HUES48 (cell line): Measurements from ENCODE around the gene SERPINA6.

Experiments
- H3K27ac ChIP-seq: one replicate; pipeline ENCODE4 v1.7.0; 2013; ENCODE audit warnings: low read depth, low read length, inconsistent platforms
- H3K27me3 ChIP-seq: 2 replicates; pipeline ENCODE4 v1.6.1; 2013; ENCODE audit warnings: mild to moderate bottlenecking, low read length; ENCODE audit not compliant: control insufficient read depth, insufficient read depth
- H3K36me3 ChIP-seq: 2 replicates; pipeline ENCODE4 v1.6.1; 2013; ENCODE audit warnings: low read length; ENCODE audit not compliant: control insufficient read depth, insufficient read depth
- H3K4me1 ChIP-seq: 2 replicates; pipeline ENCODE4 v1.6.1; 2013; ENCODE audit warnings: mild to moderate bottlenecking, low read length; ENCODE audit not compliant: control insufficient read depth, insufficient read depth
- H3K4me3 ChIP-seq: 2 replicates; pipeline ENCODE4 v1.5.1; 2013; ENCODE audit warnings: mild to moderate bottlenecking, low read depth, low read length
- H3K9ac ChIP-seq: 2 replicates; pipeline ENCODE4 v1.6.1; 2013; ENCODE audit warnings: mild to moderate bottlenecking, low read depth, low read length, moderate library complexity
- H3K9me3 ChIP-seq: 2 replicates; pipeline ENCODE4 v1.6.1; 2013; ENCODE audit warnings: low read length; ENCODE audit not compliant: control insufficient read depth, insufficient read depth

SERPINA6 gene

DNA sequence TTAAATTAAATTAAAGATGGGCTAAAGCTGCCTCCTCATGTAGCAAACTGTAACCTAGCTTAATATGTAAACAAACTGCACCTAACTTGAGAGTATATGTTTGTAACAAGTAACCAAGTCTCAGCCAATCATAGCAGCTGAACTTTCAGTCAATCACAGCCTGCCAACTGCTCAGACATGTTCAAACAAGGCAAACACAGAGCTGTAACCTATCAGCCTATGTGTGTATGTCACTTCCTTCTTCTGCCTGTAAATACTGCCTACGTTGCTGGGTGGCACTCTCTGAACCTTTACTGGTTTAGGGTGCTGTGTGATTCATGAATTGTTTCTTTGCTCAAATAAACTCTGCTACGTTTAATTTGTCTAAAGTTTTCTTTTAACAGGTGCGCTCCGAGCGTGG, 2.9 kb downstream of the SERPINA6 start:
- H3K9ac ChIP-seq = no peak overlapping the region
- no peaks in the 10 kb centered on the region for H3K4me1 ChIP-seq
- no peak overlapping the region for H3K27ac ChIP-seq
- H3K9me3 ChIP-seq = no peaks in the 10 kb centered on the region
- H3K4me3 ChIP-seq = no peak overlapping the region
- no peaks in the 10 kb centered on the region for H3K27me3 ChIP-seq
- no peaks in the 10 kb centered on the region for H3K36me3 ChIP-seq

DNA sequence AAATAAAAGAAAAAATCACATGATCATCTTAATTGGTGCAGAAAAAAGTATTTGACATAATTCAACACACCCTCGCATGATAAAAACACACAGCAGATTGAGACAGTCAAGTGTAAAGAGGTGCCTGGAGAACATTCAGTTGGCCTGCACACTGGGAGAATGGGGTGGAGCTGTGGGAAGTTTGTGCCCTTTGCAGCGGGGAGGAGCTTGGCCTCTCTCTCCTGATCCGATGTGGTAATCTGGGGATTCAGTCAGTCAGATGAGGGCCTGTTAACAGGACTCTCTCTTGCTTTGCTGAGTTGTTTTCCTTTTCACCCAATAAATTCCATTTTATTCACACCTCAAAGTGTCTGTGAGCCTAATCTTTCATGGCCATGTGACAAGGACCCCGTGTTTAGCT, 5.9 kb downstream of the SERPINA6 start:
- H3K36me3 ChIP-seq = no peaks in the 10 kb centered on the region
- H3K27me3 ChIP-seq = no peaks in the 10 kb centered on the region
- no peak overlapping the region for H3K4me3 ChIP-seq
- no peak overlapping the region for H3K27ac ChIP-seq
- no peaks in the 10 kb centered on the region for H3K4me1 ChIP-seq
- H3K9ac ChIP-seq = no peak overlapping the region
- H3K9me3 ChIP-seq = no peaks in the 10 kb centered on the region

DNA sequence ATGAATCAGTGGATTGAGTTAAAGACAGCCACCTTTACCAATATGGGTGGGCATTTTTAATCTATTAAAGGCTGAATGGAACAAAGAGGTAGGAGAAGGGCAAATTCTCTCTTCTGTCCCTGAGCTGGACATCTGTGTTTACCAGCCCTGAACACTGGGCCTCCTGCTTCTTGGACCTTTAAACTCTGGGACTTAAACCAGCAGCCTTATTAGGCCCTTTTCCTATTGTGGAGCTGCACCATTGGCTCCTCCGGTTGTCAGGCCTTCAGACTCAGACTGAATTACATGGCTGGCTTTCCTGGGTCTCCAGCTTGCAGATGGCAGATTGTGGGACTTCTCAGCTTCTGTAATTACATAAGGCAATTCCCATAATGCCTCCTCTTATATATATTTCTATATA, 6.4 kb downstream of the SERPINA6 start:
- H3K9ac ChIP-seq = no peak overlapping the region
- H3K36me3 ChIP-seq = no peaks in the 10 kb centered on the region
- H3K4me1 ChIP-seq = no peaks in the 10 kb centered on the region
- no peak overlapping the region for H3K27ac ChIP-seq
- H3K4me3 ChIP-seq = no peak overlapping the region
- H3K9me3 ChIP-seq = no peaks in the 10 kb centered on the region
- H3K27me3 ChIP-seq = no peaks in the 10 kb centered on the region

DNA sequence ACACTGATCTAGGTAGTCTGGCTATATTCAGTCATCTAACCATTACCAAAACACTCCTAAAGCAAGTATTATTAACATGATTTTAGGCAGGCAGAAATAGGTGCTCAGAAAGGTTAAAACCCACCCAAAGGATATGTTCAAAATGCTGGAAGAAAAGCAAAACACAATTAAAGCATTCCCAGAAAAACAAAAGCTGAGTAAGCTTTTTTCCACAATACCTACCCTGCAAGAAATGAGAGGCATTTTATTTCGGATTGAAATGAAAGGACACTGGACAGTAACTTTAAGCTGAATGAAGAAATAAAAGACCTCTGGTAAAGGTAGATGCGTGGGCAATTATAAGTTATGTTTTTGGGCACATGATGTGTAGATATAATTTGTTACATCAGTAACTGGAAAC, 8.2 kb downstream of the SERPINA6 start:
- Histone ChIP-seq H3K4me1 (no peaks in the 10 kb centered on the region), H3K9ac (no peak overlapping the region), H3K36me3 (no peaks in the 10 kb centered on the region), H3K27me3 (no peaks in the 10 kb centered on the region), H3K27ac (no peak overlapping the region), H3K4me3 (no peak overlapping the region), H3K9me3 (no peaks in the 10 kb centered on the region)

DNA sequence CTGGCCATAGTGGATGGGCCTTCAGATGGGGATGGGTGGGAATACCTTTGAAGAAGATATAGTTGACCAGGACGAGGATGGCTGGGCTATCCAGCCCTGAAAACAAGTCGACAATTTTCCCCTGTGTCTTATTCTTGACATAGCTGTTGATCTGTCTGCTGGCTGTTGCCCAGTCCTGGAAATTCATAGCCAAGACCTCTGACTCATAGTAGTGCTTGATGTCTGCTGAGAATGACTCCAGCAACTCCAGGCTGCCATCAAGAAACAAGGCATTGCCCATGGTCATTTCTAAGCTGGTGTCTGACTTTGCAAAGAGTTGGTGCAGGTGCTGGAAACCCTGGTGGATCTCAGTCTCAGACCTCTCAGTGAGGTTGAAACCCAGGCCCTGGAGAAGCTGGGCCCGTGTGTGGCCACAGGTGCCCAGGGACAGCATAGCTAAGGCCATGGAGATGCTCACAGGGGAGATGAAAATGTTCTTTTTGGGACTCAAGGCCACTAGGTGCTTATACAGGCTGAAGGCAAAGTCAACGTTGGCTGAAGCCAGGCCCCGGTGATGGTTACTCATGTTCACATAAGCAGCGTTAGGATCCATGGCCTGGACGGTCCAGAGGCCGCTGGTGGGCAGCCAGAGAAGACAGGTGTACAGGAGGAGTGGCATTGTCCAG, 9.0 kb downstream of the SERPINA6 start:
- Histone ChIP-seq H3K27ac (no peak overlapping the region), H3K36me3 (no peaks in the 10 kb centered on the region)

DNA sequence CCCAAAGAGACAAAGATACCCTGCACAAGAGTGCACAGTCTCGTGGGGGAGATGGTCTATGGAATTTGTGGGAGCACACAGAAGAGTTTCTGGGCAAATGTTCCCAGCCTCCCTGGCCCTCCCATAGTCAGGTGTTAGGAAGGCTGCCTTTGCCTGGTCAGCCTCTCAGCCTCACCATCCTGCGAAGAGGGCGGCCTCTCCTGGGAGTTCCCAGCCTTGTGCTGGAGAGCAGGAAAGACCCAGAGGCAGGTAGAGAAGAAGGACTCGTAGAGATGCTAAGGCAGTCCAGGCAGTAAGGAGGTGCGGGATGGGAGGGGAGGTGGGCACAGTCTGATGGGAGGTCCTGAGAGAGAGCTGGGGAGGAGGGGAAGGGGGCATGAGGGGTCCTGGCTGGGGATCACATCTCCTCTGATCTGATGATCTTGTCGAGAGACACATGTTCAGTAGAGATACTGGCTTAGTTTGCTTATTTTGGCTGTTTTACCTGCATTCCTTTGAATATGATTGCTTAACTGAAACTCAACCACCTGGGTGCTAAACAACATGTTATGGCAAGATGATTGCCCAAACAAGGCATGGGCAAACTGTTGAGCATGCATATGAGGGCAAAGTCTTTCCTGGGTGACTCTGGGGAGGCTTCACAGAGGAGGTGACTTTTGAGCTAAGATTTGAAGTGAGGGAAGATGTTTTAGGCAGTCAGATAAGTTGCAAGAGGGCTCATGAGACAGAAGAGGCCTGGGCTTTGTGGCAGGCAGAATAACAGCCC, 10.5 kb downstream of the SERPINA6 start:
- peaks cover 5% of the 10 kb centered on the region for H3K9me3 ChIP-seq
- H3K4me1 ChIP-seq = no peaks in the 10 kb centered on the region
- H3K9ac ChIP-seq = no peak overlapping the region
- no peaks in the 10 kb centered on the region for H3K27me3 ChIP-seq
- H3K4me3 ChIP-seq = no peak overlapping the region
- no peaks in the 10 kb centered on the region for H3K36me3 ChIP-seq
- no peak overlapping the region for H3K27ac ChIP-seq

More for the DNA sequence above, 9.0 kb downstream of the SERPINA6 start:
- Histone ChIP-seq H3K4me3 (no peak overlapping the region), H3K4me1 (no peaks in the 10 kb centered on the region), H3K27me3 (no peaks in the 10 kb centered on the region), H3K9me3 (no peaks in the 10 kb centered on the region), H3K9ac (no peak overlapping the region)

DNA sequence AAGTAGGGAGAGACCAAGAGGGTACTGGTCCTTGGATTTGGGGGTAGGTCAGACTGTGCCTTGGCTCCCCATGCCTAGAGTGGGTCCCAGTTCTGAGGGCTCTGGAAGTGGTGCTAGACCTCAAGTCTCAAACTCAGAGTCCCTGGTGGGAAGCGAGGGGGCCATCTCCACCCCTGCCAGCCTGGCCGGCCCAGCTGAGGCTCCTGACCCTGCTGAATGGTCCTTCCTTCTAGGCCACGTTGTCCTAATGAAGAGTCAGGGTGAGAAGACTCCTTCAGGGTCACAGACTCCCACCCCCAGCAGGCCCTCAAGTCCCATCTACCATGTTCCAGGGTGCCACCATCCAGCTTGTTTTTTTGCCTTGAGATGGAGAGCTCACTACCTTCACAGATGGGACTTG, 12.9 kb downstream of the SERPINA6 start:
- Histone ChIP-seq H3K9me3 (peaks cover 8% of the 10 kb centered on the region), H3K27ac (no peak overlapping the region), H3K27me3 (no peaks in the 10 kb centered on the region), H3K36me3 (no peaks in the 10 kb centered on the region), H3K9ac (no peak overlapping the region), H3K4me1 (no peaks in the 10 kb centered on the region), H3K4me3 (no peak overlapping the region)

DNA sequence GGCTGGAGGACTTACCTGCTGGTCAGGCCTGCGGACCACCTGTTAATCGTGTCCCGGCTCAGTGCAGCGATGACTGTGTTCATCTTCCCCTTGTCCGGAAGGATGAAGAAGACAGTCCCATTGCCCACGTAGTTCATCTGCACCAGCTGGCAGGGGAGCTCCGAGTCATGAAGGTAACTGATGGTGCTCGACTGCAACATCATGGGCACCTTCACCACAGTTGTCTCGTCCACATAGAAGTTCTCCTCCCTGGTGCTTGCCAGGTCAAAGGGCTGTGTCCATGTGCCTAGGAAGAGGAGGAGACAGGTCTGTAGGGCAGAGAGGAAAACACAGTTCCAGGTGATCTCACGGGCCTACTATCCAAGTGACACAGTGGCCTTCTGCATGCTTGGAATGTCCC, 13.4 kb downstream of the SERPINA6 start:
- Histone ChIP-seq H3K4me3 (no peak overlapping the region), H3K9ac (no peak overlapping the region), H3K27ac (no peak overlapping the region), H3K4me1 (no peaks in the 10 kb centered on the region), H3K27me3 (no peaks in the 10 kb centered on the region), H3K9me3 (peaks cover 8% of the 10 kb centered on the region), H3K36me3 (no peaks in the 10 kb centered on the region)

DNA sequence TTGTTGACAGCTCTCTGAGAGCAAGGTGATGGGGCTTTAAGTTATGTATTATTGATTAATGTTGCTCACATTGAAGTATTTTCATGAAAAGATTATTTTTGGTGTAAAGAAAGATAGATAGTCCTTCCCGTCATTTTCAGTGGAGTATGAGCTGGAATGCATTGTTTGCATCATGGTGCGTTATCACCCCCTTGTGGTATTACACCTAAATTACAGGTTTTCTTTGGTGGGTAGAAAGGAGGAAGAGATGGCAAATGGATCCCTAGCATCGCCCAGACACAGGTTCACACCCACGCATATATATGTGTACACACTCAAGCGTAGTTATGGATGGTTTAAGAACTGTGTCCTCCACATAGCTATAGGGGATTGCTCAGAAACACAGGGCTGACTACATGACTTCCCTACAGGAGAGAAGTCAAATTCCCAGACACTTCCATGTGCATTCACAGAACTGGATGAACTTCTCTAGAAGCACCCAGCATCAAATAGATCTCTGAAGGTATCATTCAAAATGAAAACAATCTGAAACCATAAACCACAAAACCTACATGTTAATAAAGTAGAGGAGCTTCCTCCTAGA, 15.6 kb downstream of the SERPINA6 start:
- no peaks in the 10 kb centered on the region for H3K4me1 ChIP-seq

DNA sequence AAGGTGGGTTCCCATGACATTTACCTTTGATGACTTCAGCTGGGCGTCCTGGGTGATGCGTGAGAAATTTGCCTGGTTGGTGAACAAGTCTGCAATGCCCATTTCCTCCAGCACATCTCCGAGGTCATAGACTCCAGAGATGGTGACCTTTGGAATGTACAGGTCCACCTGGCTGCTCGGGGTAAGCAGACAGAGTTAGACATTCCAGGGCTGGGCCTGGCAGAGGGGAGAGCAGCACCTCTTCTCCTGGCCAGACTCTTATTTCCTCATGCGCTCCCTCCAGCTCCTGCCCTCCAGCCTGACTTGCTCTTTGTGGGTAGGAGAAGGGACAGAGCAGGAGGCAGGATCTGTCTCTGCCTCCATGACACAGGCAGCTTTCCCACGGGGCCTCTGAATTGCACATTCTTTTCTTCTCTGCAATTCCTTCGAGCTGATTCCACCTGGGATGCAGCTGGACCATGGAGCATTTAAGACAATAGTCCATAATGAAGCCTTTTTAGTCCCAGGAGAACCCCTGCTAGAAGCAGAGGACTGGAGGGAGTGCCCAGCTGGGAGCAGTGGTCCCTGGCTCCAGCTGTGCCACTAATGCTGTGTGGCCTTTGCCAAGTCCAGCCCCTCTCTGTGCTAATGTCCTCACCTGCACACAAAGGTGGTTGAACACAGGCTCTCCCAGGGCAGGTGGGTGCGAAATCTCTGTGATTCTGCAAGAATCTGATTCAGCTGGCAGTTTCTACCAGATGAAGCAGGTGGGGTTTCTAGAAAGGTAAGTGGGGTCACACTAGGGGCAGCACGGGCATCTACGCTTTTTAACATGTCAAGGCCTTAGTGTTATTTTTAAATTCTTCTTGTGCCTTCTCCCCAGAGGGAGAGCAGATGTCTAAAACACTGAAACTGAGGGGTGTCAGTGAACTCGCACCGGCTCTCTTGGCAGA, 16.8 kb downstream of the SERPINA6 start:
- Histone ChIP-seq H3K36me3 (no peaks in the 10 kb centered on the region), H3K9me3 (peaks cover 8% of the 10 kb centered on the region), H3K27me3 (no peaks in the 10 kb centered on the region), H3K4me3 (no peak overlapping the region), H3K27ac (no peak overlapping the region), H3K9ac (no peak overlapping the region), H3K4me1 (no peaks in the 10 kb centered on the region)

More for the DNA sequence above, 15.6 kb downstream of the SERPINA6 start:
- Histone ChIP-seq H3K27ac (no peak overlapping the region), H3K9ac (no peak overlapping the region), H3K36me3 (no peaks in the 10 kb centered on the region), H3K4me3 (no peak overlapping the region), H3K27me3 (no peaks in the 10 kb centered on the region), H3K9me3 (peaks cover 8% of the 10 kb centered on the region)
